ENCODE measurements around the gene METTL22.

Gene METTL22

DNA sequence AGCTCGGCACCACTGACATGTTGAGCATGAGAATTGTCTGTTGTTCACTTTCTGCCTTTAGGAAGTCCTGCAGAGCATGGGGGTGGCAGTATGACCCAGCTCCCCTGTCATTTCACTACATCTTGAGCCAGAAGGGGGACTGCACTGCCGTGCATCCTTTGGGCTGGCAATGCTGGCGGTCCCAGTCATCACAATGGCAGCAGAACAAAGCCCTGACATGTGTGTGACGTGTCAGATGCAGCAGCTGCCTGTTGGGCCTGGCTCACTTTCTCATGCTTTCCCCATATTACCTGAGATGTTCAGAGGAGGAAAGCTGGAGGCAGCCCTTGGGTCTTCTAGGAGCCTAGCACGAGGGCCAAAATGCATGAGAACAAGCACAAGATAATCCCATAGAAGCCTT is 46.6 kb downstream of the METTL22 start:
- DNase-seq (ENCODE audit: low spot score): no peak

DNA sequence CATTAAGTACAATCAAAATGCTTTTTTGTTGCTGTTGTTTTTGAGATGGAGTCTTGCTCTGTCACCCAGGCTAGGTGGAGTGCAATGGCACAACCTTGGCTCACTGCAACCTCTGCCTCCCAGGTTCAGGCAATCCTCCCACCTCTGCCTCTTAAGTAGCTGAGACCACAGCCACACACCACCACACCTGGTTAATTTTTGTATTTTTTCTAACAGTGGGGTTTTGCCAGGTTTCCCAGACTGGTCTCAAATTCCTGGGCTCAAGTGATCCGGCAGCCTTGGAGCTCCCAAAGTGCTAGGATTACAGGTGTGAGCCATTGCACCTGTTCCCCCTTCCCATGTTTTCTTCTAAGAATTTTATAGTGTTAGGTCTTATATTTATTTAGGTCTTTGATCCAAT is 48.0 kb downstream of the METTL22 start:
- DNase-seq (ENCODE audit: low spot score): no peak

DNA sequence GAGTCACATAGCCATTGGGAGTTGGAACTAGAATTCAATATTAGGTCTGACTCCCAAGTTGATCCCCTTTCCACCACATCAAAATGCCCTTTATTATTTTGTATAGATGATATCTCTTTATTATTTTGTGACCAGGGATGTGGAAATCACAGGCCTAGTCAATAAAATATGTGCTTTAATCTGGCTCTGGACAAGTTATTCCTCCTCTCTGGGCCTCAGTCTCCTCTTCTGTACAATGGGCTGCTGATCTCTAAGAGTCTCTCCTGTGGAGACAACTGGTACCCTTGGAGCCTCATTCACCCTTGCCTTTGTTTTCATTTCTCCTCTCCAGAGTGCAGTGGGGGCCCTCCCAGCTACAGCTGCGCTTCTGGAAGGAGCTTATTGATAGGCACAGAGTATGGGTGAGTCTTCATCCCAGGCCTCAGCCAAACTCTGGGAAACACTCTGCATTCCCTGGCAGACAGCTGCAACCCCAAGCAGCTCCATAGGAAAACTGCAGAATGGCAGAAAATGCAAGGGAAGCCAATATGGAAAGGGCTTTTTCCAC is 48.6 kb downstream of the METTL22 start:
- no peak for DNase-seq (ENCODE audit: low spot score)

DNA sequence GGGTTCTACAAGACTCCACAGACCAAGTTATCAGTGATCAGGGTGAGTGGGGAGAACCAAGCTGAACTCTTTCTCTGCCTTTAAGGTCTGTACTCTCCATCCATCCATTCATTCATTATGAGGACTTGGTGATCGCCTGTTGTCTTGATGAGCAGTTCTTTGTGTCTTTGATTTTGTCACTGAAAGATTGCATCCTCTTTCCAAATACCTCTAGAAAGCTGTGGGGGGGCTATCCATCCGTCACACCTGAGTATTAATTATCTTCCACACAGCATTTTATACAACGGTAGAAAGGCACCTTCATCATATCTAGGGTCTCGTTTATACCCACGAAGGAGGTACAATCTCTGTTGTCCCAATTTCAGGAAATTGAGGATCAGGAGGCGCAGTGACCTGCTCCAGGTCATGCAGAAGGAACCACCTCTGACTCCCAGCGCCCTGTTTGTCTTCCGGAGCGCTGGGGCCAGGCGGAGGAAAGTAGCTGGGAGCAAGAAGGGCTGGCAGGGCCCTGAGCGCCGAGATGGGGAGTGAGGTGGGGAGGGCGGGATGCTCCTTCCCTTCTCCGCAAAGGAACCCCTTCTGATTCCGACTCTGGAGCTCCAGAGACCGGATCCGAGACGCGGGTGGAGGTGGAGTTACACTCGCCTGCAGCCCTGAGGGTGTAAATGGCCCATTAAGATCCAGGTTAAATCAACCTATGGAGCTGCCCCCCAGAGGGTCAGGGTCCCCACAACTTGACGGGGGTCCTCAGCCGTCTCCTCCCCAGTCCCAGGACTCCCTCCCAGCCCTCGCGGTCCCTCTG is 52.3 kb downstream of the METTL22 start:
- DNase-seq (ENCODE audit: low spot score): no peak

GRCh38 chr16:8674413-8675022 is 53.0 kb downstream of the METTL22 start, which contains the start of gene ABAT:
ABAT (plus strand) TSS chr16:8674617; CDS start chr16:8735740, 61,123 bp downstream.
- DNase-seq (ENCODE audit: low spot score): peak; percentile 91

- DNase-seq (ENCODE audit: low spot score): peak; percentile 22
Observed at GRCh38 chr16:8675183-8676159, 54.0 kb downstream of the METTL22 start.

DNA sequence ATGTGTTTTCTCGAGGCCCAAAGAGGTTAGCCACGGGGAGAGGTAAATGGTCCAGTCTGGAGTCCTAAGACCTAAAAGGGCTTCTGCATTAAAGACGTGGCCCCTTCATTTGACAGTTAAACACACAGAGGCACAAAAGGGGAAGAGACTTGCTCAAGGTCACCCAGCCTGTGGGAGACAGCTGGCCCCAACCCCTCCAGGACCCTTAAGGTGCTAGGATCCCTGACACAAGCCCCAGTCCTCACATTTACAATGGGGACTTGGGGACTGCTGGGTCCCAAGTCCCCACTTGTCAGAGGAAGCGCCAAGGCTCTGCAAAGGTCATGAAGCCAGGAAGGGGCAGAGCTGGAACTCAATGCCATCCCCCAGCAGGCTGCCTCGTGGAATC is 54.7 kb downstream of the METTL22 start:
- DNase-seq (ENCODE audit: low spot score): no peak

- DNase-seq (ENCODE audit: low spot score): no peak
Observed at GRCh38 chr16:8676737-8677375, 55.4 kb downstream of the METTL22 start.

GRCh38 chr16:8677481-8677880 is 56.0 kb downstream of the METTL22 start:
- DNase-seq (ENCODE audit: low spot score): no peak

- DNase-seq (ENCODE audit: low spot score): no peak
Observed at GRCh38 chr16:8678068-8678927, 56.8 kb downstream of the METTL22 start.

- DNase-seq (ENCODE audit: low spot score): no peak
Observed at GRCh38 chr16:8679151-8679550, 57.7 kb downstream of the METTL22 start.

GRCh38 chr16:8682551-8683259 is 61.2 kb downstream of the METTL22 start:
- DNase-seq (ENCODE audit: low spot score): no peak

- no peak for DNase-seq (ENCODE audit: low spot score)
Observed at GRCh38 chr16:8683640-8684039, 62.1 kb downstream of the METTL22 start.

DNA sequence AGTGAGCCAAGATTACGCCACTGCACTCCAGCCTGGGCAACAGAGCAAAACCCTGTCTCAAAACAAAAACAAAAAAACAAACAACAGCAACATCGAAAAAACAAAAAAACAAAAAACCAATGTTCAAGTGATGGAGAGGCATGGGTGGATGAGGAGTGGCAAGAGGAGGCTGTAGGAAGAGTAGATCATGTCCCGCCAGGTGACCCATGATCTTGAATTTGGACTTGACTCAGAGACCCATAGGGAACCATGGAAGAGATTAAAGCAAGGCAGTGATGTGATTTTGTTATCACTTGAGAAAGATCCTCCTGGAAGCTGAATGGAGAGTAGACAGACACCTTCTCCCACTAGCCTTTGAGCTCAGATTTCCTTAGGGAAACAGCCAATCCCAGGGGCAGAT is 64.1 kb downstream of the METTL22 start:
- no peak for DNase-seq (ENCODE audit: low spot score)

- no peak for DNase-seq (ENCODE audit: low spot score)
Observed at GRCh38 chr16:8686031-8686621, 64.6 kb downstream of the METTL22 start.

DNA sequence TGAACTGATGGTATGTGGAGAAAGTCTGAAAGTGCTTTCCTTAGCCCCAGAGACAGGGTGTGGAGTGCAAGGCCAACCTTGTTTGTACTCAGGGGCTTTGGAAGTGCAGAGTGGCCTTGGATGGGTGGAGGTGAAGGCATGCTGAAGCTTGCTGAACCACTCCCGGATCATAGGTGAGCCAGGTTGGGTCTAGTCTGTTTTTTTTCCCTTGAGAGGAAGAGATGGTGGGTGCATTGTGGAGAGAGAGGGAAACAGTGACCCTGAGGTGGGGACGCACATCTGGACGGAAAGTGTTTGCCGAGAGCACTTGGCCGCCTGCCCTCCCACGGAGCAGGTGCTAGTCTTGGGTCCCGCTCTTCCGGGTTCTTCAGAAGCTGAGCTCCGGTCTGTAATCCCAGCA is 65.4 kb downstream of the METTL22 start:
- DNase-seq (ENCODE audit: low spot score): no peak

GRCh38 chr16:8689686-8690085 is 68.2 kb downstream of the METTL22 start:
- no peak for DNase-seq (ENCODE audit: low spot score)

DNA sequence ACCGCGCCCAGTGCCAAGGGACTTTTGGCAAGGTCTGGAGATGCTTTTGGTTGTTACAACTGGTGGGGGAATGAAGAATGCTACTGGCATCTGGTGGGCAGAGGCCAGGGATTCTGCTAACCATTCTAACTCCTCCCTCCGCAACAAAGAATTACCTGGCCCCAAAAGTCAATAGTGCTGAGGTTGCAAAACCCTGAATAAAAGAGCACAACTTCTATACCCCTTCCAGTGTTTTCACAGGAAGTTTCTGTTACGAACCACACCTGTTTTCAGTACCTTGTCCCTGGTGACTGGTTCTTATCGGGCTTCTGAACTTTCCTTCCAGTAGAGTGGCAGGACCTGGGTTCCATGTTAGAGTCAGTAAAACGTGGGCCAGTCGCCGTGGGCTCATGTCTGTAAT is 70.2 kb downstream of the METTL22 start:
- no peak for DNase-seq (ENCODE audit: low spot score)
